Mesodermal cell (in vitro differentiated cells): Measurements from ENCODE around the gene ABI3BP.

Experiments
- H3K27ac ChIP-seq: 2 replicates; pipeline ENCODE4 v1.7.0; 2013; ENCODE audit warnings: mild to moderate bottlenecking, low read depth, low read length, moderate library complexity; ENCODE audit not compliant: severe bottlenecking
- H3K36me3 ChIP-seq: 2 replicates; pipeline ENCODE4 v1.7.1; 2013; ENCODE audit warnings: mild to moderate bottlenecking, low read length, moderate library complexity; ENCODE audit not compliant: control insufficient read depth, insufficient read depth
- H3K4me1 ChIP-seq: one replicate; pipeline ENCODE4 v1.7.1; 2013; ENCODE audit warnings: mild to moderate bottlenecking, low read length; ENCODE audit not compliant: insufficient read depth, control insufficient read depth, poor library complexity, severe bottlenecking
- H3K4me3 ChIP-seq: 2 replicates; pipeline ENCODE4 v1.7.0; 2013; ENCODE audit warnings: low read length, control low read depth, mild to moderate bottlenecking; ENCODE audit not compliant: insufficient read depth, poor library complexity, severe bottlenecking; ENCODE audit errors: extremely low read depth
- H3K9me3 ChIP-seq: 2 replicates; pipeline ENCODE4 v1.7.1; 2013; ENCODE audit warnings: mild to moderate bottlenecking, low read length, moderate library complexity; ENCODE audit not compliant: control insufficient read depth
- WGBS, 2 experiments: methylation state at CpG; one replicate each; pipeline ENCODE4 v1.1.5; 2013; ENCODE audit warnings: missing lambda C conversion rate in 2 of 2; ENCODE audit not compliant: insufficient coverage in 2 of 2; 5-methylcytosine and 5-hydroxymethylcytosine counted together

Gene ABI3BP

GRCh38 chr3:100984308-100984707, 8.9 kb downstream of the ABI3BP start:
- no peak overlapping the region for H3K27ac ChIP-seq
- H3K4me3 ChIP-seq = no peak overlapping the region
- no peaks in the 10 kb centered on the region for H3K9me3 ChIP-seq
- no peaks in the 10 kb centered on the region for H3K4me1 ChIP-seq
- no peaks in the 10 kb centered on the region for H3K36me3 ChIP-seq

- 50 to 68% methylated on average over 1 to 3 of the region's 4 CpGs for WGBS, 2 experiments
- no peak overlapping the region for H3K4me3 ChIP-seq
- no peaks in the 10 kb centered on the region for H3K9me3 ChIP-seq
- H3K36me3 ChIP-seq = no peaks in the 10 kb centered on the region
- H3K4me1 ChIP-seq = no peaks in the 10 kb centered on the region
- H3K27ac ChIP-seq = no peak overlapping the region
These were observed 10.5 kb downstream of the ABI3BP start for GRCh38 chr3:100982710-100983109.

- H3K9me3 ChIP-seq = no peaks in the 10 kb centered on the region
- no peaks in the 10 kb centered on the region for H3K36me3 ChIP-seq
- no peak overlapping the region for H3K27ac ChIP-seq
- no peak overlapping the region for H3K4me3 ChIP-seq
- 89 to 100% methylated on average over 3 of the region's 3 CpGs for WGBS, 2 experiments
- no peaks in the 10 kb centered on the region for H3K4me1 ChIP-seq
These were observed 11.9 kb downstream of the ABI3BP start for GRCh38 chr3:100981164-100981911.

GRCh38 chr3:100978011-100978659, 15.1 kb downstream of the ABI3BP start:
- Histone ChIP-seq H3K27ac (no peak overlapping the region), H3K9me3 (no peaks in the 10 kb centered on the region), H3K36me3 (no peaks in the 10 kb centered on the region), H3K4me3 (no peak overlapping the region), H3K4me1 (no peaks in the 10 kb centered on the region)
- WGBS, 2 experiments = no CpG with 5 or more reads among the region's 1 CpG

- Histone ChIP-seq H3K36me3 (no peaks in the 10 kb centered on the region), H3K9me3 (no peaks in the 10 kb centered on the region), H3K27ac (no peak overlapping the region), H3K4me3 (no peak overlapping the region), H3K4me1 (no peaks in the 10 kb centered on the region)
- WGBS, 2 experiments = 84 to 88% methylated on average over 3 of the region's 3 CpGs
These were observed 16.6 kb downstream of the ABI3BP start for GRCh38 chr3:100976611-100977010.

GRCh38 chr3:100975714-100976113, 17.5 kb downstream of the ABI3BP start:
- Histone ChIP-seq H3K36me3 (no peaks in the 10 kb centered on the region), H3K27ac (no peak overlapping the region), H3K4me3 (no peak overlapping the region), H3K4me1 (no peaks in the 10 kb centered on the region), H3K9me3 (no peaks in the 10 kb centered on the region)
- no CpG with 5 or more reads among the region's 2 CpGs for WGBS, 2 experiments

- no peaks in the 10 kb centered on the region for H3K9me3 ChIP-seq
- H3K36me3 ChIP-seq = no peaks in the 10 kb centered on the region
- no peak overlapping the region for H3K4me3 ChIP-seq
- whole genome bisulfite sequencing, 2 experiments = 100% methylated on average over 1 of the region's 4 CpGs; no CpG with 5 or more reads in 1 of the 2 experiments
- no peaks in the 10 kb centered on the region for H3K4me1 ChIP-seq
- no peak overlapping the region for H3K27ac ChIP-seq
These were observed 19.6 kb downstream of the ABI3BP start for GRCh38 chr3:100973594-100973993.

GRCh38 chr3:100972867-100973266, 20.4 kb downstream of the ABI3BP start:
- Histone ChIP-seq H3K27ac (no peak overlapping the region), H3K4me3 (no peak overlapping the region), H3K36me3 (no peaks in the 10 kb centered on the region), H3K4me1 (no peaks in the 10 kb centered on the region), H3K9me3 (no peaks in the 10 kb centered on the region)
- 38% methylated on average over 1 of the region's 1 CpG; no CpG with 5 or more reads in 1 of the 2 experiments for WGBS, 2 experiments

- WGBS, 2 experiments = 89% methylated on average over 2 of the region's 2 CpGs; no CpG with 5 or more reads in 1 of the 2 experiments
- Histone ChIP-seq H3K27ac (no peak overlapping the region), H3K9me3 (no peaks in the 10 kb centered on the region), H3K36me3 (no peaks in the 10 kb centered on the region), H3K4me3 (no peak overlapping the region), H3K4me1 (no peaks in the 10 kb centered on the region)
These were observed 20.8 kb downstream of the ABI3BP start for GRCh38 chr3:100972301-100972844.

GRCh38 chr3:100971798-100972197, 21.4 kb downstream of the ABI3BP start:
- H3K4me1 ChIP-seq = no peaks in the 10 kb centered on the region
- no peak overlapping the region for H3K4me3 ChIP-seq
- no peak overlapping the region for H3K27ac ChIP-seq
- H3K36me3 ChIP-seq = no peaks in the 10 kb centered on the region
- H3K9me3 ChIP-seq = no peaks in the 10 kb centered on the region
- WGBS, 2 experiments = 50 to 100% methylated on average over 1 of the region's 2 CpGs

GRCh38 chr3:100970477-100970990, 22.7 kb downstream of the ABI3BP start:
- H3K27ac ChIP-seq = no peak overlapping the region
- H3K4me1 ChIP-seq = no peaks in the 10 kb centered on the region
- H3K4me3 ChIP-seq = no peak overlapping the region
- 90 to 92% methylated on average over 4 to 6 of the region's 6 CpGs for WGBS, 2 experiments
- no peaks in the 10 kb centered on the region for H3K36me3 ChIP-seq
- H3K9me3 ChIP-seq = no peaks in the 10 kb centered on the region
